ENCODE data around the gene TFB2M.
"Not testable (repeated sequence)": the region's sequence is repeated elsewhere in the genome, so short reads cannot be mapped to it uniquely, and the experiment has no call there.

DNA sequence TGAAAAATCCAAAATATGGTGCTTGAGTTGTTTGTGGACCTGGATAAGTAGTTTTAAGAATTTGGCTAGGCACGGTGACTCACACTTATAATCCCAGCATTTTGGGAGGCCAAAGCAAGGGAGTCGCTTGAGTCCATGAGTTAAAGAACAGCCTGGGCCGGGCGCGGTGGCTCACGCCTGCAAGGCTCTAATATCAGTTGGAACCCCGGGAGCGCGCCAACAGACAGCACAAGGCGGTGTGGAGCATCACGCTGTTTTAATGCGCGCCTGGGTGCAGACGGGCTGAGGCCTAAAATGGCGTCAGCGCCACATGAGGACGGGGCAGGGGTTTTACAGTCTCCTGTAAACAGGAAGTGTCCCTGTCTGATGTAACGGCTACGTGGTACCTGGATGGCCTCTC, 39.2 kb upstream of the TFB2M start:
- TF ChIP-seq, protein P1, sequence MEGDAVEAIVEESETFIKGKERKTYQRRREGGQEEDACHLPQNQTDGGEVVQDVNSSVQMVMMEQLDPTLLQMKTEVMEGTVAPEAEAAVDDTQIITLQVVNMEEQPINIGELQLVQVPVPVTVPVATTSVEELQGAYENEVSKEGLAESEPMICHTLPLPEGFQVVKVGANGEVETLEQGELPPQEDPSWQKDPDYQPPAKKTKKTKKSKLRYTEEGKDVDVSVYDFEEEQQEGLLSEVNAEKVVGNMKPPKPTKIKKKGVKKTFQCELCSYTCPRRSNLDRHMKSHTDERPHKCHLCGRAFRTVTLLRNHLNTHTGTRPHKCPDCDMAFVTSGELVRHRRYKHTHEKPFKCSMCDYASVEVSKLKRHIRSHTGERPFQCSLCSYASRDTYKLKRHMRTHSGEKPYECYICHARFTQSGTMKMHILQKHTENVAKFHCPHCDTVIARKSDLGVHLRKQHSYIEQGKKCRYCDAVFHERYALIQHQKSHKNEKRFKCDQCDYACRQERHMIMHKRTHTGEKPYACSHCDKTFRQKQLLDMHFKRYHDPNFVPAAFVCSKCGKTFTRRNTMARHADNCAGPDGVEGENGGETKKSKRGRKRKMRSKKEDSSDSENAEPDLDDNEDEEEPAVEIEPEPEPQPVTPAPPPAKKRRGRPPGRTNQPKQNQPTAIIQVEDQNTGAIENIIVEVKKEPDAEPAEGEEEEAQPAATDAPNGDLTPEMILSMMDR (optimal IDR thresholded peaks at IDR 0.05 in 1 of 3, IDR thresholded peaks at IDR 0.05 in 1 of 3, conservative IDR thresholded peaks at IDR 0.05 in 1 of 3; ENCODE audit: extremely low read depth in 1 of 3, insufficient read depth in 2 of 3, low read length in 3 of 3), result not testable (repeated sequence)
- TF ChIP-seq EZH2 (IDR thresholded peaks at IDR 0.05; ENCODE audit: low read length), result not testable (repeated sequence)
